MCF 10A (cell line): ENCODE results near the gene NDUFA5. TPM values are rescaled to one million over a fixed set of nuclear protein-coding genes. Genes with fewer than 3 reads are reported as not detected.

Experiments
- total RNA-seq: library from RNA; stranded (reverse); gene quantifications from 2 replicates; pipeline ENCODE4 v1.2.3, GENCODE V29; 2022

NDUFA5 gene
- total RNA-seq, 1 experiment from 2014 or later, result 71.9 TPM

Other genes with a start within 250 kb of the NDUFA5 start
- 0.16 and 0.17 TPM in 2 replicates for gene IQUB, start 23.2 kb downstream of the NDUFA5 start, total RNA-seq
- gene ASB15, start 44.0 kb upstream of the NDUFA5 start, total RNA-seq, result not detected in 2 replicates
- not detected in 2 replicates for gene LMOD2, start 98.0 kb upstream of the NDUFA5 start, total RNA-seq
- gene WASL, start 191.2 kb upstream of the NDUFA5 start, total RNA-seq, result 34.7 and 38.8 TPM in 2 replicates